ENCODE results near the gene BPIFB3. TPM values are rescaled to one million over a fixed set of nuclear protein-coding genes. Genes with fewer than 3 reads are reported as not detected.

The BPIFB3 gene
- total and polyA plus RNA-seq, 2 of the 13 experiments (the other 11 are each of a cell fraction or from before 2014, with no cell fraction given) = 0.09 TPM; not detected in 1

GRCh38 chr20:33059136-33059535 is 5.4 kb downstream of the BPIFB3 start:
- no peaks in the 10 kb centered on the region for H3K36me3 ChIP-seq (replicated peaks in 1 of 2; ENCODE audit: control insufficient read depth in 1 of 2, insufficient read depth in 2 of 2, low read length in 2 of 2)
- H2AFZ ChIP-seq (ENCODE audit: low read length) = no peak overlapping the region
- POLR2A ChIA-PET = no interaction called here
- in situ Hi-C loops (cut with HindIII; ENCODE audit: extremely low pct_ligation_motif_present, low pct_unique_long_range_greater_than_20kb) (no loop called here), intact Hi-C loops (cut with micrococcal nuclease; ENCODE audit: unreplicated experiment) (no loop called here)
- H3K9me3 ChIP-seq (ENCODE audit: low read length) = no peaks in the 10 kb centered on the region
- no peak overlapping the region for H3K4me3 ChIP-seq (replicated peaks in 1 of 3; ENCODE audit: insufficient read depth in 1 of 3, low read depth in 2 of 3, low read length in 3 of 3)
- FAIRE-seq = no peak
- CTCF ChIA-PET (ENCODE audit: low intra/inter-chr PET ratio, low total read pairs) = no interaction called here
- no TSS peak for BruUV-seq (replicated peaks)
- TF ChIP-seq BORCS8-MEF2B (CRISPR knock-in tag; IDR thresholded peaks at IDR 0.05) (no peak), ZNF225 (CRISPR knock-in tag; IDR thresholded peaks at IDR 0.05) (0 out of 2 replicates have a peak, but pooled peaks have one; percentile 1), NFE2L2 (IDR thresholded peaks at IDR 0.05; ENCODE audit: low read length) (no peak), JARID2 (CRISPR knock-in tag; IDR thresholded peaks at IDR 0.05; ENCODE audit: insufficient replicate concordance) (no peak)
- TF ChIP-seq, protein P1, sequence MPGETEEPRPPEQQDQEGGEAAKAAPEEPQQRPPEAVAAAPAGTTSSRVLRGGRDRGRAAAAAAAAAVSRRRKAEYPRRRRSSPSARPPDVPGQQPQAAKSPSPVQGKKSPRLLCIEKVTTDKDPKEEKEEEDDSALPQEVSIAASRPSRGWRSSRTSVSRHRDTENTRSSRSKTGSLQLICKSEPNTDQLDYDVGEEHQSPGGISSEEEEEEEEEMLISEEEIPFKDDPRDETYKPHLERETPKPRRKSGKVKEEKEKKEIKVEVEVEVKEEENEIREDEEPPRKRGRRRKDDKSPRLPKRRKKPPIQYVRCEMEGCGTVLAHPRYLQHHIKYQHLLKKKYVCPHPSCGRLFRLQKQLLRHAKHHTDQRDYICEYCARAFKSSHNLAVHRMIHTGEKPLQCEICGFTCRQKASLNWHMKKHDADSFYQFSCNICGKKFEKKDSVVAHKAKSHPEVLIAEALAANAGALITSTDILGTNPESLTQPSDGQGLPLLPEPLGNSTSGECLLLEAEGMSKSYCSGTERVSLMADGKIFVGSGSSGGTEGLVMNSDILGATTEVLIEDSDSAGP (CRISPR knock-in tag; IDR thresholded peaks at IDR 0.05; ENCODE audit: borderline replicate concordance) = peak; percentile 2; the same call in 1 of the 2 replicates
- no peak overlapping the region for H3K4me2 ChIP-seq (ENCODE audit: low read depth, low read length)
- ATAC-seq = no peak
- DNase-seq (ENCODE audit: low spot score) = no peak
- 29% methylated on average over 7 of the region's 7 CpGs for WGBS (ENCODE audit: low lambda C conversion rate)
- H3K27me3 ChIP-seq (ENCODE audit: control insufficient read depth in 1 of 2, insufficient read depth in 2 of 2, low read length in 2 of 2) = peaks cover 4 to 55% of the 10 kb centered on the region in 2 experiments; a peak in 4 of 5 replicates
- H3K4me1 ChIP-seq (ENCODE audit: insufficient read depth, low read length) = no peaks in the 10 kb centered on the region
- H4K20me1 ChIP-seq (ENCODE audit: insufficient read depth, low read length) = no peaks in the 10 kb centered on the region
- H3K79me2 ChIP-seq (ENCODE audit: insufficient read depth, low read length) = no peaks in the 10 kb centered on the region
- no peak overlapping the region for H3K9ac ChIP-seq (ENCODE audit: insufficient read depth, low read depth, low read length)
- no peak overlapping the region for H3K27ac ChIP-seq (ENCODE audit: extremely low read length, insufficient read depth, low read length)

- no peak overlapping the region for H3K4me3 ChIP-seq (replicated peaks in 1 of 3; ENCODE audit: insufficient read depth in 1 of 3, low read depth in 2 of 3, low read length in 3 of 3)
- no peak overlapping the region for H2AFZ ChIP-seq (ENCODE audit: low read length)
- no peaks in the 10 kb centered on the region for H3K79me2 ChIP-seq (ENCODE audit: insufficient read depth, low read length)
- H3K4me2 ChIP-seq (ENCODE audit: low read depth, low read length) = no peak overlapping the region
- H3K4me1 ChIP-seq (ENCODE audit: insufficient read depth, low read length) = no peaks in the 10 kb centered on the region
- no peaks in the 10 kb centered on the region for H3K36me3 ChIP-seq (replicated peaks in 1 of 2; ENCODE audit: control insufficient read depth in 1 of 2, insufficient read depth in 2 of 2, low read length in 2 of 2)
- H3K27ac ChIP-seq (ENCODE audit: extremely low read length, insufficient read depth, low read length) = no peak overlapping the region
- BruUV-seq (replicated peaks) = no TSS peak
- CTCF ChIA-PET (ENCODE audit: low intra/inter-chr PET ratio, low total read pairs) = no interaction called here
- H3K9me3 ChIP-seq (ENCODE audit: low read length) = no peaks in the 10 kb centered on the region
- DNase-seq (ENCODE audit: low spot score) = no peak
- H3K27me3 ChIP-seq (ENCODE audit: control insufficient read depth in 1 of 2, insufficient read depth in 2 of 2, low read length in 2 of 2) = peaks cover 4 to 56% of the 10 kb centered on the region in 2 experiments; a peak in 3 of 5 replicates
- in situ Hi-C loops (cut with HindIII; ENCODE audit: extremely low pct_ligation_motif_present, low pct_unique_long_range_greater_than_20kb) (no loop called here), intact Hi-C loops (cut with micrococcal nuclease; ENCODE audit: unreplicated experiment) (no loop called here)
- no peaks in the 10 kb centered on the region for H4K20me1 ChIP-seq (ENCODE audit: insufficient read depth, low read length)
- FAIRE-seq = no peak
- ATAC-seq = no peak
- POLR2A ChIA-PET = no interaction called here
- no peak overlapping the region for H3K9ac ChIP-seq (ENCODE audit: insufficient read depth, low read depth, low read length)
- WGBS (ENCODE audit: low lambda C conversion rate) = 50% methylated on average over 14 of the region's 22 CpGs
- TF ChIP-seq ZNF768 (CRISPR knock-in tag; IDR thresholded peaks at IDR 0.05) = 0 out of 2 replicates have a peak, but pooled peaks have one; percentile 22
- TF ChIP-seq ZNF629 (CRISPR knock-in tag; conservative IDR thresholded peaks at IDR 0.05) = peak; percentile 71
- TF ChIP-seq ZNF225 (CRISPR knock-in tag; IDR thresholded peaks at IDR 0.05) = 0 out of 2 replicates have a peak, but pooled peaks have one; percentile 8
- TF ChIP-seq, protein P2, sequence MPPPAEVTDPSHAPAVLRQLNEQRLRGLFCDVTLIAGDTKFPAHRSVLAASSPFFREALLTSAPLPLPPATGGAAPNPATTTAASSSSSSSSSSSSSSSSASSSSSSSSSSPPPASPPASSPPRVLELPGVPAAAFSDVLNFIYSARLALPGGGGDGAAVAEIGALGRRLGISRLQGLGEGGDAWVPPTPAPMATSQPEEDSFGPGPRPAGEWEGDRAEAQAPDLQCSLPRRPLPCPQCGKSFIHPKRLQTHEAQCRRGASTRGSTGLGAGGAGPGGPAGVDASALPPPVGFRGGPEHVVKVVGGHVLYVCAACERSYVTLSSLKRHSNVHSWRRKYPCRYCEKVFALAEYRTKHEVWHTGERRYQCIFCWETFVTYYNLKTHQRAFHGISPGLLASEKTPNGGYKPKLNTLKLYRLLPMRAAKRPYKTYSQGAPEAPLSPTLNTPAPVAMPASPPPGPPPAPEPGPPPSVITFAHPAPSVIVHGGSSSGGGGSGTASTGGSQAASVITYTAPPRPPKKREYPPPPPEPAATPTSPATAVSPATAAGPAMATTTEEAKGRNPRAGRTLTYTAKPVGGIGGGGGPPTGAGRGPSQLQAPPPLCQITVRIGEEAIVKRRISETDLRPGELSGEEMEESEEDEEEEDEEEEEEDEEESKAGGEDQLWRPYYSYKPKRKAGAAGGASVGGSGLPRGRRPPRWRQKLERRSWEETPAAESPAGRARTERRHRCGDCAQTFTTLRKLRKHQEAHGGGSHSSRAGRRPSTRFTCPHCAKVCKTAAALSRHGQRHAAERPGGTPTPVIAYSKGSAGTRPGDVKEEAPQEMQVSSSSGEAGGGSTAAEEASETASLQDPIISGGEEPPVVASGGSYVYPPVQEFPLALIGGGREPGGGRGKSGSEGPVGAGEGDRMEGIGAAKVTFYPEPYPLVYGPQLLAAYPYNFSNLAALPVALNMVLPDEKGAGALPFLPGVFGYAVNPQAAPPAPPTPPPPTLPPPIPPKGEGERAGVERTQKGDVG (CRISPR knock-in tag; IDR thresholded peaks at IDR 0.05; ENCODE audit: borderline replicate concordance) = no peak
- TF ChIP-seq POLR2G (IDR thresholded peaks at IDR 0.05; ENCODE audit: low read depth, low read length) = no peak
- TF ChIP-seq, protein P3, sequence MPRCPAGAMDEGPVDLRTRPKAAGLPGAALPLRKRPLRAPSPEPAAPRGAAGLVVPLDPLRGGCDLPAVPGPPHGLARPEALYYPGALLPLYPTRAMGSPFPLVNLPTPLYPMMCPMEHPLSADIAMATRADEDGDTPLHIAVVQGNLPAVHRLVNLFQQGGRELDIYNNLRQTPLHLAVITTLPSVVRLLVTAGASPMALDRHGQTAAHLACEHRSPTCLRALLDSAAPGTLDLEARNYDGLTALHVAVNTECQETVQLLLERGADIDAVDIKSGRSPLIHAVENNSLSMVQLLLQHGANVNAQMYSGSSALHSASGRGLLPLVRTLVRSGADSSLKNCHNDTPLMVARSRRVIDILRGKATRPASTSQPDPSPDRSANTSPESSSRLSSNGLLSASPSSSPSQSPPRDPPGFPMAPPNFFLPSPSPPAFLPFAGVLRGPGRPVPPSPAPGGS (CRISPR knock-in tag; IDR thresholded peaks at IDR 0.05) = no peak
- TF ChIP-seq ZFP36L1 (CRISPR knock-in tag; IDR thresholded peaks at IDR 0.05) = no peak
- no peak for TF ChIP-seq KAT7 (CRISPR knock-in tag; IDR thresholded peaks at IDR 0.05; ENCODE audit: borderline replicate concordance)
These were observed 6.2 kb downstream of the BPIFB3 start for GRCh38 chr20:33059741-33060390.
